Stimulated activated CD4-positive, alpha-beta T cell treated with anti-CD3 and anti-CD28 coated beads, TNF-alpha, amount 100 ng/mL, for 1 hour (primary cell): Measurements from ENCODE around the gene THOC1.

Experiments used
- DNase-seq, 3 donors: peaks; one replicate each; pipeline ENCODE4 v3.0.0-alpha.2; 2020; ENCODE audit warnings: low read depth in 3 of 3, low spot score in 1 of 3

THOC1 gene

DNA sequence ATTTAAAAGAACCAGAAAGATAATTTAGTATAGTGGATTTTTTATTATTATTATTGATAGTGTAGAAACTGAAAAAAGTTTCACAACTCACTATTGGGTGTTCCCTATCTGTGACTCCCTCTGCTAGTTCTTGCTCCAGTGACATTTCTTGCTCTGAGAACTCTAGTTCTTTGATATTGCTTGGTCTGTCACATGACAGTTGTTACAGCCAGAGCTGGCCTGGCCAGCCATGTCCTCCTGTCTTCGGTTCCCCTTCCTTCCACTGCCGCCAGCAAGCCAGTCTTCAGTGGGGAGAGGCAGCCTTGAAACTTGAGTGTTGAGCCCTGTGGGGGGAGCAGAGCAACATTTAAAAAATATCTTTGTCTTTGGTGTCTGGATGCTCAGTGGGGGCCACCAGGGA lies 7.6 kb upstream of the THOC1 start:
- DNase-seq = no peak

GRCh38 chr18:274313-274712 lies 6.5 kb upstream of the THOC1 start:
- DNase-seq = no peak

GRCh38 chr18:273525-273924 lies 5.7 kb upstream of the THOC1 start:
- DNase-seq = no peak

- no peak for DNase-seq
Measured at GRCh38 chr18:272650-273049, 4.8 kb upstream of the THOC1 start.

GRCh38 chr18:269480-270095 lies 1.7 kb upstream of the THOC1 start:
- DNase-seq = no peak

DNA sequence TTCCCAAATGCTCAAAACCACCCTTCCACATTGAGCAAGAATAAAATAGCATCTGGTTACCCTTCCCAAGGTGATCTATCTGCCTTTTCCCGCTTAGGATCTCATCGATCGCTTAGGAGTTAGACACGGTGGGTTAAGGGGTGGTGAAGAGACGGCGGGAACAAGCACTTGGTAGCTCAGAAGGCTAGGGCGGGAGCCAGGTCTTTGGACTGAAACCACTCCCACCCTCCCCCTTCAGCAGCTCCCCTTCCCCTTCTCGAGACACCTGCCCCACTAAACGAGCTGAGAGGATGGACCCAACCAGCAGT lies 513 bp downstream of the THOC1 start:
- DNase-seq = no peak

- no peak for DNase-seq
Measured at GRCh38 chr18:261398-262073, 6.3 kb downstream of the THOC1 start.

- DNase-seq = no peak
Measured at GRCh38 chr18:260547-260946, 7.3 kb downstream of the THOC1 start.

DNA sequence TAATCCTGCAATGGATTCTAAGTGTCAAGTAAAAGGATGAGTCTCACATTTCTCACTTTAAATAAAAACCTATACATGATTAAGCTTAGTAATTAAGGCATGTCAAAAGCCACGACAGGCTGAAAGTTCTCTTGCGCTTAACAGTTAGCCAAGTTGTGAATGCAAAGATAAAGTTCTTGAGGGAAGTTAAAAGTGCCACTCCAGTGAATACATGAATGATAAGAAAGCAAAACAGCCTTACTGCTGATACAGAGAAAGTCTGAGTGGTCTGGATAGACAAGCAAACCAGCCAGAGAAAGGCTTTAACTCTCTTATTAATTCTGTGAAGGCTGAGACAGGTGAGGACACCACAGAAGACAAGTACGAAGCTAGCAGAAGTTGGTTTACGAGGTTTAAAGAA lies 12.7 kb downstream of the THOC1 start:
- DNase-seq = no peak

- no peak for DNase-seq
Measured at GRCh38 chr18:253121-253520, 14.7 kb downstream of the THOC1 start.

DNA sequence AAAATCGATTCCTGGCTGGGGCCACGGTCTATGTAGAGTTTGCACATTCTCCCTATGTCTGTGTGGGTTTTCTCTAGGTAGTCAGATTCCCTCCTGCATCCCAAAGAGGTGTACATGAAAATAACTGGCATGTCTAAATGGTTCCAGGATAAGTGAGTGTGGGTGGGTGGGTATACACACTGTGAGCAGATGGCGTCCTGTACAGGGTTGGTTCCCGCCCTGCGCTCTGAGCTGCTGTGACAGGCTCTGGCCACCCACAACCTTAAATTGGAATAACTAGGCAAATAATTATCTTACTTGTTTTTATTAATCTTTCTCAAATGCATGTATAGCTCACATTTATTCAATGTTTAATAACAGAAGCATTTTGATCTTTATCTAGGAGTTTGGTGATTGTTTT lies 16.3 kb downstream of the THOC1 start:
- DNase-seq = no peak

GRCh38 chr18:250685-251084 lies 17.2 kb downstream of the THOC1 start:
- no peak for DNase-seq

GRCh38 chr18:248053-248452 lies 19.8 kb downstream of the THOC1 start:
- no peak for DNase-seq

DNA sequence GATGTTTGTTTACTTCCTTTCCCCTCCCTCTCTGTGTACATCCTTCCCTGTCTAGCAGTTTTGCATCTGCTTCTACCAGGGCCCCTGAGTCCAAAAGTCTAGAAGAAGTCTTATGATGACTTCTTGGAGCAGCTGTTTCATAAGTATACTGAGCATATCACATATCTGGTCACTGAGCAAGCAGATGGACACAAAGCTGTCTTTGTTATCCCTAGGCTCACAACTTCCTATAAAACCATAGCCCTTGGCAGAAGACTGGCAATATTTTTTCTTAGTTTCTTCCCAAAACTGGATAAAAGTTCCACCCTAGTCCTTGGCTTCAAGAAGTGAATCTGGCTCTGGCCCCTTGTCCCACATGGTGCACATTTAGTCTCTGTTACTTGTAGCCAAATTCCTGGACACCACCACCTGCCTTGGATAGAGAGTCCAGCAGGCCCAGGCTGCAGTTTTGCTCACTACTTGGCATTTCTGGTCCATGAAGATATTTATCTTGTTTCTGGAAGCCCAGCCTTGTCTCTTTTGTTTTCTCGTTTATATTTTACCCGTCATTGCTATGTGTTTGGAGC lies 22.5 kb downstream of the THOC1 start:
- DNase-seq = no peak

- no peak for DNase-seq
Measured at GRCh38 chr18:240175-240574, 27.7 kb downstream of the THOC1 start.

DNA sequence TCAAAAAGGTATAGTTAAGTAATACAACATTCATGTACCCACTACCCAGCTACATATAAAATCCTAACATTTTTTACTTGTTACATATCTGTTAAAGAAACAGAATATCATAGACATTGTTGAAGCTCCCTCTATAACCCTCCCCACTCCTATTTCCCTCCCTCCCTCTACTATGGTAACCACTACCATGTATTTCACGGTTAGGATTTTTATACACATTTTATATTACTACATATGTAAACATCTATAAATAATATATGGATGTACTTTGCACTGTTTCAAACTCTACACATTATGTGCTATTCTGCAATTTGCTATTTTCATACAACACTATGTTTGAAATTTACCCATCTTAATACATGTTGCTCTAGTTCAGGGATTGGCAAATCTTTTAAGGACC lies 36.3 kb downstream of the THOC1 start:
- no peak for DNase-seq

- no peak for DNase-seq
Measured at GRCh38 chr18:228586-228985, 39.3 kb downstream of the THOC1 start.

DNA sequence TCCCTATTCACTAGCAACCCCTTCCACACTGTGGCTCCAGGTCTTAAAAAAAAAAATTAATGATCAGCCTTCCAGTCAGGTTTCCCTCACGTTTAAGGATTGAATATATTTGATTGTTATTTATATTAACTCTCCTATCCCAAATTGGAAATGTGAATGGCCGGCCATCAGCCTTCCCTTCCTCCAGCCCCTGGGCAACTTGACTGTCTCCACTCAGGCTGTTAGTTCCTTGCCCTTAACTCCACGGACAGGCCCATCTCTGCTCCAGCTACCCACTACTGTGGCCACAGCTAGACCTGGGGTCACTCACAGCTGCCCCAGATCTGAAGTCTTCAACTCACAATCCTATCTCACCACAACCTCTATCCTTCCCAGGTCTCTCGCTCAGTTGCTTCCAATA lies 39.9 kb downstream of the THOC1 start:
- no peak for DNase-seq

- no peak for DNase-seq
Measured at GRCh38 chr18:227374-227773, 40.5 kb downstream of the THOC1 start.

GRCh38 chr18:225745-226144 lies 42.1 kb downstream of the THOC1 start:
- DNase-seq = no peak

GRCh38 chr18:220708-221107 lies 47.1 kb downstream of the THOC1 start:
- DNase-seq = no peak

- no peak for DNase-seq
Measured at GRCh38 chr18:217532-218336, 50.1 kb downstream of the THOC1 start.
